SU-DHL-6 (cell line): ENCODE data around the gene SEC14L1.

ENCODE experiments used
- CTCF ChIP-seq: fragments of 200-600 bp; sonication (generic); IDR thresholded peaks from one replicate; pipeline ENCODE4 v1.5.1; 2017; ENCODE audit warnings: antibody characterized with exemption, mild to moderate bottlenecking, low read length, moderate library complexity; ENCODE audit not compliant: insufficient read depth, poor library complexity, severe bottlenecking
- EZH2phosphoT487 ChIP-seq: fragments of 200-600 bp; sonication (generic), shearing (Covaris generic); conservative IDR thresholded peaks from 2 replicates; pipeline ENCODE4 v1.6.1; 2018; ENCODE audit warnings: mild to moderate bottlenecking, antibody characterized with exemption, low read length, moderate library complexity, mixed read lengths

GRCh38 chr17:77133087-77133638 lies 7.6 kb upstream of the SEC14L1 start:
- TF ChIP-seq CTCF (no peak), EZH2phosphoT487 (no peak)
